K562 (cell line): ENCODE data around the gene ABCG1. TPM values are rescaled to one million over a fixed set of nuclear protein-coding genes. Genes with fewer than 3 reads are reported as not detected.

Source experiments
- ATAC-seq: fragments of 200-7000 bp; cut with Tn5 transposase; 3 replicates; pipeline ENCODE4 v1.9.1; 2020; ENCODE audit warnings: moderate library complexity
- BruUV-seq: library from RNA; stranded (reverse); fragments of 400-500 nt; replicated peaks from 2 replicates; lab custom pipeline; 2021; lab: Mats Ljungman, UMichigan
- CTCF ChIA-PET: fragments of 300-600 bp; formaldehyde crosslinking; extraction: SDS; loops from one replicate; lab custom pipeline; 2021; ENCODE audit warnings: low intra/inter-chr PET ratio; lab: Yijun Ruan, JAX
- POLR2A ChIA-PET: fragments of 300-600, 350-650 bp; sonication (Branson Sonifier 250); formaldehyde crosslinking; extraction: SDS; loops from one replicate; lab custom pipeline; 2021; ENCODE audit warnings: antibody characterized with exemption, inconsistent platforms; lab: Yijun Ruan, JAX
- DNase-seq, 4 experiments: peaks; one replicate each; pipeline versions ENCODE4 v3.0.0 to v3.0.0-alpha.2; 2011 to 2018; ENCODE audit warnings: low spot score in 3 of 4, mixed read lengths in 3 of 4; ENCODE audit errors: extremely low read depth in 1 of 4
- FAIRE-seq: peaks from 2 replicates; lab custom pipeline; 2011; peaks lifted over from hg19 to GRCh38; lab: Jason Lieb, UNC
- H2AFZ ChIP-seq: 2 replicates; pipeline ENCODE4 v1.6.0; 2011; ENCODE audit warnings: low read depth, low read length, control low read depth, inconsistent platforms
- H3K27ac ChIP-seq: fragments of 200-600 bp; 3 replicates; pipeline ENCODE4 v1.8.0; 2011; ENCODE audit warnings: low read depth, mild to moderate bottlenecking, control low read depth, inconsistent platforms, low read length, moderate library complexity, mixed read lengths; ENCODE audit errors: extremely low read depth
- H3K27me3 ChIP-seq, 2 experiments: fragments of 300-600 bp in 1 of 2; 2 replicates in 1 of 2; 3 replicates in 1 of 2; pipeline versions ENCODE4 v1.6.0 to v1.8.0; 2011; ENCODE audit warnings: inconsistent platforms in 2 of 2, low read length in 2 of 2, mild to moderate bottlenecking in 1 of 2, mixed read lengths in 1 of 2, moderate library complexity in 1 of 2; ENCODE audit not compliant: control insufficient read depth in 2 of 2, insufficient read depth in 2 of 2
- H3K36me3 ChIP-seq: fragments of 300-600 bp; 3 replicates; pipeline ENCODE4 v1.8.0; 2011; ENCODE audit warnings: mild to moderate bottlenecking, low read length, inconsistent platforms; ENCODE audit not compliant: control insufficient read depth, insufficient read depth
- H3K4me1 ChIP-seq, 2 experiments: fragments of 200-600 bp in 1 of 2; replicated peaks in 1 of 2; 2 replicates in 1 of 2; 3 replicates in 1 of 2; pipeline versions ENCODE4 v1.5.1 to v1.8.0; 2011; ENCODE audit warnings: inconsistent platforms in 2 of 2, low read length in 2 of 2, mild to moderate bottlenecking in 1 of 2, mixed read lengths in 1 of 2, moderate library complexity in 1 of 2; ENCODE audit not compliant: control insufficient read depth in 2 of 2, insufficient read depth in 2 of 2
- H3K4me2 ChIP-seq: 2 replicates; pipeline ENCODE4 v1.6.1; 2011; ENCODE audit warnings: low read length, control low read depth, inconsistent platforms, mixed read lengths; ENCODE audit not compliant: insufficient read depth
- H3K4me3 ChIP-seq: fragments of 200-600 bp; sonication (generic), shearing (Covaris generic); 2 replicates; pipeline ENCODE4 v1.5.1; 2016; ENCODE audit warnings: control low read depth, inconsistent platforms
- H3K79me2 ChIP-seq: fragments of 200-600 bp; 3 replicates; pipeline ENCODE4 v1.8.0; 2011; ENCODE audit warnings: low read length, inconsistent platforms; ENCODE audit not compliant: control insufficient read depth, insufficient read depth
- H3K9ac ChIP-seq, 2 experiments: 2 replicates each; pipeline versions ENCODE4 v1.6.0 to v1.6.1; 2011; ENCODE audit warnings: low read depth in 2 of 2, low read length in 2 of 2, control low read depth in 1 of 2, inconsistent platforms in 1 of 2, mild to moderate bottlenecking in 1 of 2, mixed read lengths in 1 of 2; ENCODE audit not compliant: insufficient read depth in 1 of 2
- H3K9me1 ChIP-seq: one replicate; pipeline ENCODE4 v1.6.0; 2011; ENCODE audit warnings: inconsistent platforms, mild to moderate bottlenecking, low read length, moderate library complexity; ENCODE audit not compliant: control insufficient read depth, insufficient read depth
- H3K9me3 ChIP-seq: replicated peaks from 2 replicates; pipeline ENCODE4 v1.5.1; 2011; ENCODE audit warnings: low read depth, low read length, inconsistent platforms; ENCODE audit not compliant: control insufficient read depth, insufficient read depth
- H4K20me1 ChIP-seq: replicated peaks from 2 replicates; pipeline ENCODE4 v1.6.1; 2011; ENCODE audit warnings: low read length, inconsistent platforms, mixed read lengths; ENCODE audit not compliant: control insufficient read depth, insufficient read depth
- GTF2A2 ChIP-seq: IDR thresholded peaks from 2 replicates; pipeline ENCODE4 v1.6.1; 2016; ENCODE audit warnings: mild to moderate bottlenecking, missing genetic modification characterization, missing compliant biosample characterization
- RBBP5 ChIP-seq: fragments of 200-600 bp; sonication (generic); IDR thresholded peaks from 2 replicates; pipeline ENCODE4 v1.6.1; 2012; ENCODE audit warnings: borderline replicate concordance, mild to moderate bottlenecking, low read length, control low read depth, inconsistent platforms; ENCODE audit not compliant: insufficient read depth, poor library complexity, severe bottlenecking
- RUNX1 ChIP-seq: sonication (generic); IDR thresholded peaks from 2 replicates; pipeline ENCODE4 v1.6.1; 2016; ENCODE audit warnings: antibody characterized with exemption, low read depth
- XRCC5 ChIP-seq: fragments of 200-400 bp; formaldehyde crosslinking; IDR thresholded peaks from 2 replicates; pipeline ENCODE4 v1.6.1; 2017; ENCODE audit warnings: low read depth, mild to moderate bottlenecking, low read length
- WGBS: fragments of 100-300 bp; shearing (Covaris generic); methylation state at CpG from one replicate; pipeline ENCODE4 v1.1.6; 2016; ENCODE audit warnings: low coverage, mixed read lengths; ENCODE audit not compliant: insufficient coverage; ENCODE audit errors: missing lambda C conversion rate; 5-methylcytosine and 5-hydroxymethylcytosine counted together
- in situ Hi-C: fragments of 300-500 bp; cut with MboI; formaldehyde crosslinking; loops from 4 replicates; pipeline ENCODE4 v1.15.0; 2018; ENCODE audit warnings: inconsistent platforms, mixed read lengths
- intact Hi-C: fragments of 100-400 bp; cut with micrococcal nuclease; formaldehyde crosslinking; loops from 2 replicates; pipeline ENCODE4 v1.14.2; 2022
- polyA plus RNA-seq, 8 experiments: library from polyadenylated mRNA; depleted of rRNA in 4 of 8; stranded (reverse) in 5 of 8; unstranded in 3 of 8; fragments of >200 nt; fragmentation: Nextera tagmentation in 2 of 8; fragmentation: Illumina TruSeq in 1 of 8; extraction: Ambion mirVana in 2 of 8; extraction: Trizol in 1 of 8; gene quantifications; 2 replicates each; pipeline versions ENCODE4 v1.2.1 to v1.2.3, GENCODE V29; 2011 to 2014; ENCODE audit warnings: inconsistent platforms in 1 of 8, missing spikeins in 1 of 8
- total RNA-seq, 7 experiments: library from RNA; depleted of rRNA in 6 of 7; stranded (reverse); fragments of >200 nt in 6 of 7; fragmentation: Illumina TruSeq in 2 of 7; extraction: Trizol in 2 of 7; gene quantifications; 2 replicates each; pipeline versions ENCODE4 v1.2.1 to v1.2.3, GENCODE V29; 2011 to 2021; ENCODE audit warnings: low replicate concordance in 1 of 7

Gene ABCG1
- total and polyA plus RNA-seq, 9 of the 15 experiments (the other 6 are each of a cell fraction or from before 2014, with no cell fraction given) = 0.04 to 0.09 TPM; not detected in 7

- TF ChIP-seq RUNX1 (no peak), RBBP5 (no peak), XRCC5 (no peak), GTF2A2 (tag) (no peak)
- Histone ChIP-seq H3K4me3 (no peak overlapping the region), H3K9ac (no peak overlapping the region), H3K4me2 (no peak overlapping the region), H3K36me3 (no peaks in the 10 kb centered on the region), H4K20me1 (peaks cover 22% of the 10 kb centered on the region), H3K79me2 (no peaks in the 10 kb centered on the region), H3K27me3 (peaks cover 36 to 82% of the 10 kb centered on the region in 2 experiments; a peak in 4 of 5 replicates), H3K9me3 (no peaks in the 10 kb centered on the region), H3K4me1 (peaks cover 0 to 7% of the 10 kb centered on the region in 2 experiments; a peak in 2 of 5 replicates), H3K9me1 (peaks cover 3% of the 10 kb centered on the region), H2AFZ (no peak overlapping the region), H3K27ac (no peak overlapping the region)
- ChIA-PET CTCF (no interaction called here), POLR2A (no interaction called here)
- WGBS = under 1% methylated on average over 22 of the region's 22 CpGs
- in situ Hi-C loops (no loop called here), intact Hi-C loops (no loop called here)
- ATAC-seq = no peak
- no peak for DNase-seq
- no TSS peak for BruUV-seq
- no peak for FAIRE-seq
Measured at GRCh38 chr21:42304556-42305454, 85.9 kb downstream of the ABCG1 start.
